ENCODE results near the gene UQCRH.

DNA sequence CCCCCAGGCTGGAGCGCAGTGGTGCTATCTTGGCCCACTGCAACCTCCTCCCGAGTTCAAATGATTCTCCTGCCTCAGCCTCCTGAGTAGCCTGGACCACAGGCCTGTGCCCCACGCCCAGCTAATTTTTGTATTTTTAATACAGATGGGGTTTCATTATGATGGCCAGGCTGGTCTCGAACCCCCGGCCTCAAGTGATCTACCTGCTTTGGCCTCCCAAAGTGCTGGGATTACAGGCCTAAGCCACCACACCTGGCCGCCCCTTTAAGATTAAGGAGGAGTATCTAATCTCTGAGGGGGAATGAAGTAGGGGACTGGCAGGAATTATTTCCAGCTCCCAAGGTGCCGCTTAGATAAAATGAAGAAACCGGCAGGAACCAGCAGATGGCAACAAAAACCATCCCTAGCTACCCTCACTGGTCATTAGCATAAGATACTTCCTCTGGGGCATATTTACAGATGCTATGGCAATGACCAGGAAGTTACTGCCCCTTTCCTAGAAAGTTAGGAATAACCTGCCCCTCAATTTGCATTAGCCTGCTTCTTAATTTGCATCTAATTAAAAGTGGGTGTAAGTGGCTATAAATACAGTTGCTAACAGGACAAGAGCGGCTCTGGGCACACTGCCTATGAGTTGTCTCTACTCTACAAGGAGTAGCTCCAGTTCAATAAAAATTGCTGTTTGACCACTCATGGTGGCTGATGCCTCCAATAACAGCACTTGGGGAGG is 30.0 kb downstream of the UQCRH start:
- TF ChIP-seq YY1 (IDR thresholded peaks at IDR 0.05; ENCODE audit: insufficient read depth, insufficient read length) (no peak), SUZ12 (IDR thresholded peaks at IDR 0.05; ENCODE audit: extremely low read depth, insufficient read depth, insufficient read length) (no peak)

All from NT2/D1 (cell line).